Body of pancreas (tissue), 4 donors: ENCODE data around the gene SLC12A7. TPM values are rescaled to one million over a fixed set of nuclear protein-coding genes. Genes with fewer than 3 reads are reported as not detected.

Source experiments
- ATAC-seq: fragments of 150-250 bp; one replicate; pipeline ENCODE4 v1.9.1; 2016
- DNase-seq, 4 donors: peaks; one replicate each; pipeline ENCODE4 v3.0.0-alpha.2; 2019
- H3K27ac ChIP-seq, 4 donors: fragments of 200-600 bp; sonication (generic); 1 replicate in 3 of 4; 2 replicates in 1 of 4; pipeline versions ENCODE4 v1.5.1 to v1.6.1; 2016 to 2019; ENCODE audit warnings: mild to moderate bottlenecking in 1 of 4, mixed read lengths in 1 of 4, moderate library complexity in 1 of 4
- H3K27me3 ChIP-seq, 2 donors: fragments of 200-600 bp; sonication (generic); one replicate each; pipeline ENCODE4 v1.6.0; 2016; ENCODE audit warnings: mild to moderate bottlenecking in 1 of 2
- H3K36me3 ChIP-seq, 2 donors: fragments of 200-600 bp; sonication (generic); replicated peaks in 1 of 2; 2 replicates each; pipeline ENCODE4 v1.5.1; 2016; ENCODE audit warnings: low read depth in 2 of 2; ENCODE audit not compliant: insufficient read depth in 1 of 2
- H3K4me1 ChIP-seq: fragments of 200-600 bp; sonication (generic); one replicate; pipeline ENCODE4 v1.6.0; 2016
- H3K4me3 ChIP-seq, 2 donors: fragments of 200-600 bp; sonication (generic); 1 replicate in 1 of 2; 2 replicates in 1 of 2; pipeline ENCODE4 v1.5.1; 2016 to 2019
- H3K9me3 ChIP-seq, 3 donors: fragments of 200-600 bp; sonication (generic); 1 replicate in 2 of 3; 2 replicates in 1 of 3; pipeline ENCODE4 v1.5.1; 2016
- CTCF ChIP-seq, 7 experiments: fragments of 450-650 bp in 4 of 7; fragments of 200-600 bp in 3 of 7; sonication (generic) in 3 of 7; IDR thresholded peaks; one replicate each; pipeline ENCODE4 v1.5.1; 2016 to 2019; ENCODE audit warnings: antibody characterized with exemption in 7 of 7
- POLR2A ChIP-seq, 3 donors: fragments of 450-650 bp; IDR thresholded peaks; one replicate each; pipeline ENCODE4 v1.6.1; 2016; ENCODE audit warnings: antibody characterized with exemption in 3 of 3, mild to moderate bottlenecking in 2 of 3
- WGBS, 2 donors: methylation state at CpG; one replicate each; pipeline ENCODE4 v1.1.5; 2017; 5-methylcytosine and 5-hydroxymethylcytosine counted together
- intact Hi-C: fragments of 100-400 bp; cut with DNase I; formaldehyde crosslinking; loops from one replicate; pipeline ENCODE4 v1.15.1; 2023
- total RNA-seq, 2 donors: library from RNA; depleted of rRNA; stranded (reverse); fragments of >200 nt; gene quantifications; one replicate each; pipeline ENCODE4 v1.1.0, GENCODE V29; 2016

SLC12A7 gene
- total RNA-seq, 2 donors from 2014 or later, result 35.5 to 42.8 TPM

- H3K9me3 ChIP-seq, result no peaks in the 10 kb centered on the region
- H3K27me3 ChIP-seq, result no peaks in the 10 kb centered on the region
- no peak for ATAC-seq
- no peak for TF ChIP-seq CTCF (IDR thresholded peaks at IDR 0.05)
- no peak for TF ChIP-seq POLR2A (IDR thresholded peaks at IDR 0.05)
- no peak for DNase-seq
- no peak overlapping the region for H3K4me3 ChIP-seq
- H3K36me3 ChIP-seq, result no peaks in the 10 kb centered on the region
- WGBS, 2 donors, result 67 to 70% methylated on average over 7 of the region's 7 CpGs
- H3K4me1 ChIP-seq, result no peaks in the 10 kb centered on the region
- H3K27ac ChIP-seq, result no peak overlapping the region
- intact Hi-C loops, result no loop called here
These were observed 68.5 kb downstream of the SLC12A7 start for GRCh38 chr5:1043327-1043726.

DNA sequence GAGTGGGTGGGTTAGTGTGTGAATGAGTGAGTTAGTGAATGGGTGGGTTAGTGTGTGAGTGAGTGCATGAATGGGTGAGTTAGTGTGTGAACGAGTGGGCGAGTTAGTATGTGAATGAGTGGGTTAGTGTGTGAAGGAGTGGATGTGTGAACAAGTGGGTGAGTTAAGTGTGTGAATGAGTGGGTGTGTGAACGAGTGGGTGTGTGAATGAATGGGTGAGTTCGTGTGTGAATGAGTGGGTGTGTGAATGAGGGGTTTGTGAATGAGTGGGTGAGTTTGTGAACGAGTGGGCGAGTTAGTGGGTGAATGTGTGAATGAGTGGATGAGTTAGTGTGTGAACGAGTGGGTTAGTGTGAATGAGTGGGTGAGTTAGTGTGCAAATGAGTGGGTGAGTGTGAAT lies 69.2 kb downstream of the SLC12A7 start:
- Histone ChIP-seq H3K9me3 (no peaks in the 10 kb centered on the region), H3K27me3 (no peaks in the 10 kb centered on the region), H3K27ac (no peak overlapping the region), H3K36me3 (no peaks in the 10 kb centered on the region), H3K4me3 (no peak overlapping the region), H3K4me1 (no peaks in the 10 kb centered on the region)
- ATAC-seq, result no peak
- WGBS, 2 donors, result 67 to 73% methylated on average over 7 of the region's 7 CpGs
- intact Hi-C loops, result no loop called here
- no peak for DNase-seq
- TF ChIP-seq CTCF (IDR thresholded peaks at IDR 0.05), result no peak
- no peak for TF ChIP-seq POLR2A (IDR thresholded peaks at IDR 0.05)

DNA sequence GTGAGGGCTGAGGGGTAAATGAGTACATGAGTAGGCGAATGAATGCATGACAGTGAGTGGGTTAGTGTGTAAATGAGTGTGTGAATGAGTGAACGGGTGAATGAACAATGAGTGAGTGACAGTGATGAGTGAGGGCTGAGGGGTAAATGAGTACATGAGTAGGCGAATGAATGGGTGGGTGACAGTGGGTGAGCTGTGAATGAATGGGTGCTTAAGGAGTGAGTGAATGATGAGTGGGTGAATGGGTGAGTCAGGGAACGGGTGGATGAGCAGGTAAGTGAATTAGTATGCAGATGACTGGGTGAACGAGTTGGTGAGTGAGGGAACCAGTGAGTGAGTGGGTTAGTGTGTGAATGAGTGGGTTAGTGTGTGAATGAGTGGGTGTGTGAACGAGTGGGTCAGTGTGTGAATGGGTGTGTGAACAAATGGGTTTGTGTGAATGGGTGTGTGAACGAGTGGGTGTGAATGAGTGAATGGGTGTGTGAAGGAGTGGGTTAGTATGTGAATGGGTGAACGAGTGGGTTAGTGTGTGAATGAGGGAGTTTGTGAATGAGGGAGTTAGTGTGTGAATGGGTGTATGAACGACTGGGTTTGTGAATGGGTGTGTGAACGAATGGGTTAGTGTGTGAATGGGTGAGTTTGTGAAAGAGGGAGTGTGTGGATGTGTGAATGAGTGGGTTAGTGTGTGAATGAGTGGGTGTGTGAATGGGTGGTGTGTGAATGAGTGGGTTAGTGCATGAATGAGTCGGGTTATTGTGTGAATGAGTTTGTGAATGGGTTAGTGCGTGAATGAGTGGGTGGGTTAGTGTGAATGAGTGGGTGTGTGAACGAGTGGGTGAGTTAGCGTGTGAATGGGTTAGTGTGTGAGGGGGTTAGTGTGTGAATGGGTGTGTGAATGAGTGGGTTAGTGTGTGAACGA lies 70.4 kb downstream of the SLC12A7 start:
- intact Hi-C loops, result no loop called here
- no peak overlapping the region for H3K27ac ChIP-seq
- no peak overlapping the region for H3K4me3 ChIP-seq
- no peaks in the 10 kb centered on the region for H3K27me3 ChIP-seq
- H3K36me3 ChIP-seq, result no peaks in the 10 kb centered on the region
- ATAC-seq (no peak), DNase-seq (no peak)
- WGBS, 2 donors, result 69 to 71% methylated on average over 15 of the region's 15 CpGs
- H3K4me1 ChIP-seq, result no peaks in the 10 kb centered on the region
- no peak for TF ChIP-seq POLR2A (IDR thresholded peaks at IDR 0.05)
- no peak for TF ChIP-seq CTCF (IDR thresholded peaks at IDR 0.05)
- H3K9me3 ChIP-seq, result no peaks in the 10 kb centered on the region

GRCh38 chr5:1040571-1040970 lies 71.3 kb downstream of the SLC12A7 start:
- Histone ChIP-seq H3K27me3 (no peaks in the 10 kb centered on the region), H3K36me3 (no peaks in the 10 kb centered on the region), H3K9me3 (no peaks in the 10 kb centered on the region), H3K27ac (no peak overlapping the region), H3K4me3 (no peak overlapping the region), H3K4me1 (no peaks in the 10 kb centered on the region)
- 80 to 83% methylated on average over 8 to 10 of the region's 10 CpGs for WGBS, 2 donors
- ATAC-seq (no peak), DNase-seq (peak in 1 of 4 donors; percentile 10)
- TF ChIP-seq POLR2A (IDR thresholded peaks at IDR 0.05), result no peak
- no peak for TF ChIP-seq CTCF (IDR thresholded peaks at IDR 0.05)
- intact Hi-C loops, result no loop called here
